GM21526 (cell line): Measurements from ENCODE around the gene OSBPL8.
"Not testable (repeated sequence)": the region's sequence is repeated elsewhere in the genome, so short reads cannot be mapped to it uniquely, and the experiment has no call there.

Experiments
- ATAC-seq: cut with Tn5 transposase; IDR thresholded peaks from one replicate; pipeline ENCODE4 v1.9.1; 2021; ENCODE audit warnings: moderate library complexity; ENCODE audit not compliant: unreplicated experiment, low FRiP score

OSBPL8 gene

GRCh38 chr12:76375470-76375869 lies 184.1 kb downstream of the OSBPL8 start:
- ATAC-seq = no peak

GRCh38 chr12:76374386-76375020 lies 185.1 kb downstream of the OSBPL8 start:
- no peak for ATAC-seq

DNA sequence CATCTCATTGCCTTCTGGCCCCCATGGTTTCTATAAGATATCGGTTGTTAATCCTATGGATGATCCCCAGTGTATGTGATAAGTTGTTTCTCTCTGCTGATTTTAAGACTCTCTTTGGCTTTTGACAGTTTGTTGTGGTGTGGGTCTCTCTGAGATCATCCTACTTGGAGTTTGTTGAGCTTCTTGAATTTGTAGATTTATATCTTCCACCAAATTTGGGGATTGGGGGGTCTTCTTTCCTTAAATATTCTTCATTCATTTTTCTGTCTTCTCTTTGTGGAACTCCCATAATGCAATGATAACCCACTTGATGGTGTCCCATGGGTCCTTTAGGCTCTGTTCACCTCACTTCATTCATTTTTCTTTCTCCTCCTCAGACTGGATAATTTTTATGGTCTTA lies 191.3 kb downstream of the OSBPL8 start:
- ATAC-seq = no peak

GRCh38 chr12:76366163-76366562 lies 193.4 kb downstream of the OSBPL8 start:
- no peak for ATAC-seq

- not testable (repeated sequence) for ATAC-seq
Observed at GRCh38 chr12:76364131-76364530, 195.4 kb downstream of the OSBPL8 start.

- no peak for ATAC-seq
Observed at GRCh38 chr12:76360316-76360715, 199.3 kb downstream of the OSBPL8 start.

GRCh38 chr12:76356071-76356470 lies 203.5 kb downstream of the OSBPL8 start:
- ATAC-seq = no peak

- ATAC-seq = peak; percentile 96
Observed at GRCh38 chr12:76348079-76348901, 211.3 kb downstream of the OSBPL8 start, which contains the start of gene BBS10. Gene BBS10 (minus strand): TSS chr12:76348415. CDS start chr12:76348358, 57 bp downstream.

DNA sequence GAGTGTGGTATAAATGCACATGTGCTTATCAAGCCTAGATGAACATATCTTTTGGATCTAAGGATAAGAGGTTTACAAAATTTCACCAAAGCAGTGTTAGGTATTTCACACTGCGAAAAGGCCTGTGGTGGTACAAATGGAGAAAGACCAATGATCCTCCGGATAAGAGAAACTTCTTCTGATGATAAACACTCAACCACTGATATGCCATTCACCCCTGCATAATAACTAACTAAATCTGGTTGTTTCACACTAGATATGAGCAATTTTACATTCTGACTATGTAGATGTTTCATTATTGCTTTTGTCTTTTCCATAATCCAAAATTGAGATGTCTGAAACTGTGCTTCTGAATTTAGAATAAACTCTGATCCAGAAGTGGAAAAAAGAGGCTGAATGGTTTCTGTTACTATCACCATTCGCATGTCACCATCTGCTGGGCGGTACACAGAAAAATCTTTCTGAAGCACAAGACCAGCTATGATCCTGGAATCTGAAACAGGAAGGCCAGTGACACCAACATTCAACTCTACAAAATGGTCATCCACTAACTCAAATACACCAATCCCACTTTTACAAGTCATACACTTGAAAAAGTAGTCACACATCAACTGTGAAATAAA lies 212.7 kb downstream of the OSBPL8 start:
- peak; percentile 34 for ATAC-seq

DNA sequence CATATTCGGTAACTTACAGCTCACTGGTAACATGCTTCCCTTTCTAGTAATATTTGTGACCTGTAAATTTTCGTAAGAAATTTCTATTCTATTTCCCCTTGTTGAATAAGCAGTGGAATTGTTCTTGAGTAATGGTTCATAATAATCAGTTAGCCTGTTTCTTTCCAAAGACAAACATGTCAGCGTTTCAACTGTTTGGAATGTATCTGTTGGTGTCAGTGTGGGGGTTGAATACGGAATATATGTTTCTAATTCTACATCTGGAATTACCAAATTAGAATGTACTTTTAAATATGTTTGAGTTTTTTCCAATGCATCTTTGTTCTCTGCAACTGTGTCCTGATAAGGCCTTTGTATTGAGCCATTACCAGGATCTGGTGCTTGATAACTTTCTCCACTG lies 213.3 kb downstream of the OSBPL8 start:
- ATAC-seq = no peak

- ATAC-seq = no peak
Observed at GRCh38 chr12:76345569-76345968, 214.0 kb downstream of the OSBPL8 start.

DNA sequence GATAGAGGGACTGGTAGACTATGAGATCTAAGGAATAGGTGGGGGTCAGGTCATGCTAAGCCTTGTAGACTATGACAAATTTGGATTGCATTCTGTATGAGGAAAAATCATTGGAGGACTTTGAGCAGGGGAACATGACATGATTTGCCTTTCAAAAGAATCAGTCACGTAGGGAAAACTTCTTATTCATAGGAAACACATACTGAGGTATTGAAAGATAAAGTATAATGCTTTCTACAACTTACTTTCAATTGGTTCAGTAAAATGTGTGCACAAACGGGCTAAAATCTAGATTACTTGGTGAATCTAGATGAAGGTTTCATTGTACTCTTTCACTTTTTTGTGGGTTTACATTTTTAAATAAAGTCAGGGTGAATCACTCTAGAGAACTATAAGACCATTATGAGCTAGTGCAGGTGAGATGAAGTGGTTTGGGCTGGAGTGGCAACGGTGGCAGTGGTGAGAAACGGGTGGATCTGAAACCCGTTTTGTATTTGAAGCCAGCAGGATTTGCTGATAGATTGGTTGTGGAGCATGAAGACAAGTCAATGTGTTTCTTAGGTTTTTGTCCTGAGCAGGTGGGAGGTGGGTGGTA lies 218.0 kb downstream of the OSBPL8 start:
- ATAC-seq = no peak

DNA sequence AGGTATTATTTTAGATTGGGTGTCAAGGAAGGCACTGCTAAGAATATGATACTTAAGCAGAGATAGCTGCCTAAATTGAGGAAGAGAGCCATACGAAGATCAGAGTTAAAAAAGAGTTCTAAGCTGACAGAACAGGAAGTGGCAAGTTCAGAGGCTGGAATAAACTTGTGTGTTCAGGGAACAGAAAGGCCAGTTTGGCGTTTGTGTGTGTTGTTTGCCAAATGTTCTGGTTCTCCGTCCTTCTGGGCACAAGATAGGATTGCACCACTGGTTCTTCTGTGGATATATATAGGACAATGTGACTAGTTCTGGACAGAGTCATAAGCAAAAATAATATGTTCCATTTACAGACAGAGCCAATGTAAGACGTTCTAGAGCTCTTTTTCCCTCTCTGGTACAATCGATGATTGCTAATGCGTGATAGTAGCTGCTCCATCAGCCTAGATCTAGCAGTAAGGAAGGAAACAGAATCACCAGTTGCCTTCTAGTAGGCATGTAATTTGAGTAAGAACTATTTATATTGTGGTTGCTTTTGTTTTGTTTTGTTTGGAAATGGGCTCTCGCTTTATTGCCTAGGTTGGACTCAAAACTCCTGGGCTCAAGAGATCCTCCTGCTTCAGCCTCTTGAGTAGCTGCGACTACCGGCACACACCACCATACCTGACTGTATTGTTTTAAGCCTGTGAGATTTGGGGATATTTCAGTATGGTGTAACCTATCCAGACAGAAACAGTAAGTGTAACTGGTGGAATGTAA lies 218.7 kb downstream of the OSBPL8 start:
- ATAC-seq = no peak

- ATAC-seq = no peak
Observed at GRCh38 chr12:76337583-76337982, 222.0 kb downstream of the OSBPL8 start.

DNA sequence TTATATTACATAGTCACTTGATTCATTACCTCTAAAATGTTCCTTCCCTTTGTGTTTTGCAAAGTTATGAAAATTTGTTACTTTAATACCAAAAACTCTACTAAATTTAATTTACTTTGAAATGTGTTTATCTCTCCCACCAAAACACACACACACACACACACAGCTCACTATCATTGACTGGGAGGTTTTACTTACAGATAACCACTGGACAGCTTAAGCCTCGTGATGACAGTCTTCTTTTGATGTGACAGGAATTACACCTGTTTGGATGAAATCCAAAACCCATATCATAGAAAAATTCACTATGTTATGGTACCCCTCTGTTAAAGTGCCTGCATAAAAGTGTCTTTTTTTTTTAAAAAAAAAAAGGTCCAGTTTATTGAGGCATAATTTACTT lies 227.0 kb downstream of the OSBPL8 start:
- ATAC-seq = no peak

DNA sequence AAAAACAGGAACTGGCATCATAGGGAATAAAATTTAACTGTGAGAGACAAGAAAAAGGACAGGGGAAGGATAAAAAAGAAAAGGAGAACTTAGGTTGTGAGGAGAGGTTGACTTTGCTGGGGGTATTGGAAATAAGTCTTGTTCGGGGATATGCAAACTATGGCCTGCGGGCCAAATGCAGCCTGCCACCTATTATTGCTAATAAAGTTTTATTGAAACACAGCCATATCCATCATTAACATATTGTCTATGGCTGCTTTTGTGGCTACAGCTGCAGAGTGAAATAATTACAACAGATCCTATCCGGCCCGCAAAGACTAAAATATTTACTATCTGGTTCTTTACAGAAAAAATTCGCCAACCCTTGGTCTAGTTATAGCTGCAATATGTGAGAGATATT lies 230.0 kb downstream of the OSBPL8 start:
- no peak for ATAC-seq

- no peak for ATAC-seq
Observed at GRCh38 chr12:76329159-76329558, 230.4 kb downstream of the OSBPL8 start.

DNA sequence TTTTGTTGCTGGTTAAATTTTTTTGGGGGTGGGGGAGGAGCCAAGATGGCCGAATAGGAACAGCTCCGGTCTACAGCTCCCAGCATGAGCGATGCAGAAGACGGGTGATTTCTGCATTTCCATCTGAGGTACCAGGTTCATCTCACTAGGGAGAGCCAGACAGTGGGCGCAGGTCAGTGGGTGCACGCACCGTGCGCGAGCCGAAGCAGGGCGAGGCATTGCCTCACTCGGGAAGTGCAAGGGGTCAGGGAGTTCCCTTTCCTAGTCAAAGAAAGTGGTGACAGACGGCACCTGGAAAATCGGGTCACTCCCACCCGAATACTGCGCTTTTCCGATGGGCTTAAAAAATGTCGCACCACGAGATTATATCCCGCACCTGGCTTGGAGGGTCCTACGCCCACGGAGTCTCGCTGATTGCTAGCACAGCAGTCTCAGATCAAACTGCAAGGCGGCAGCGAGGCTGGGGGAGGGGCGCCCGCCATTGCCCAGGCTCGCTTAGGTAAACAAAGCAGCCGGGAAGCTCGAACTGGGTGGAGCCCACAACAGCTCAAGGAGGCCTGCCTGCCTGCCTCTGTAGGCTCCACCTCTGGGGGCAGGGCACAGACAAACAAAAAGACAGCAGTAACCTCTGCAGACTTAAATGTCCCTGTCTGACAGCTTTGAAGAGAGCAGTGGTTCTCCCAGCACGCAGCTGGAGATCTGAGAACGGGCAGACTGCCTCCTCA lies 239.8 kb downstream of the OSBPL8 start:
- not testable (repeated sequence) for ATAC-seq

GRCh38 chr12:76318773-76319594 lies 240.6 kb downstream of the OSBPL8 start:
- ATAC-seq = no peak
